Stomach (tissue), 4 donors: ENCODE data around the gene DUT.

Experiments used
- POLR2A ChIP-seq, 4 donors: fragments of 450-650 bp; IDR thresholded peaks; one replicate each; pipeline ENCODE4 v1.6.1; 2016; ENCODE audit warnings: antibody characterized with exemption in 4 of 4, control low read depth in 2 of 4, mild to moderate bottlenecking in 1 of 4, moderate library complexity in 1 of 4
- POLR2AphosphoS5 ChIP-seq, 3 donors: sonication (generic); formaldehyde crosslinking; IDR thresholded peaks; one replicate each; pipeline ENCODE4 v1.6.1; 2016; ENCODE audit warnings: antibody characterized with exemption in 3 of 3
- TF ChIP-seq, protein P1 (sequence below), 7 experiments: fragments of 450-650 bp in 4 of 7; fragments of 200-600 bp in 3 of 7; sonication (generic) in 3 of 7; IDR thresholded peaks; one replicate each; pipeline ENCODE4 v1.5.1; 2016 to 2019; ENCODE audit warnings: antibody characterized with exemption in 7 of 7, control low read depth in 2 of 7, mild to moderate bottlenecking in 1 of 7

DNA sequence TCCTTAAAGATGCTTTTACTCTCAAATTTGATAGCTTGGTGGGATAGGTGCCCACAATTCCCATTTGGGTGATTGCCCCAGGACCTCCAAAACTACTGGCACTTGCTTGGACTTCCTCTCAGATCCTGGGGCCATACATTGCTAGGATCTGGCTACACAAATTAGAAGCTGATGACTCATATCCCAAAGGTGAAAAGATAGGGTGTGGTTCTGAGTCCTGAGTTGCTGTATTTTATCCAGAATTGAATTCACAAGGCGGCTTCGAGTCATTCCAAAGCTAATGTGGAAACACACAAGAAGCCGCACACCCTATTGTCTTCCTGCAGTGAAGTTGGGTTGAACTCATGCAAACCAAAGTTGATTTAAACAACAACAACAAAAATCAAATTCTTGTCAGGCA lies 53.4 kb downstream of the DUT start:
- TF ChIP-seq POLR2A (IDR thresholded peaks at IDR 0.05) (no peak), POLR2AphosphoS5 (IDR thresholded peaks at IDR 0.05) (no peak)
- TF ChIP-seq, protein P1, sequence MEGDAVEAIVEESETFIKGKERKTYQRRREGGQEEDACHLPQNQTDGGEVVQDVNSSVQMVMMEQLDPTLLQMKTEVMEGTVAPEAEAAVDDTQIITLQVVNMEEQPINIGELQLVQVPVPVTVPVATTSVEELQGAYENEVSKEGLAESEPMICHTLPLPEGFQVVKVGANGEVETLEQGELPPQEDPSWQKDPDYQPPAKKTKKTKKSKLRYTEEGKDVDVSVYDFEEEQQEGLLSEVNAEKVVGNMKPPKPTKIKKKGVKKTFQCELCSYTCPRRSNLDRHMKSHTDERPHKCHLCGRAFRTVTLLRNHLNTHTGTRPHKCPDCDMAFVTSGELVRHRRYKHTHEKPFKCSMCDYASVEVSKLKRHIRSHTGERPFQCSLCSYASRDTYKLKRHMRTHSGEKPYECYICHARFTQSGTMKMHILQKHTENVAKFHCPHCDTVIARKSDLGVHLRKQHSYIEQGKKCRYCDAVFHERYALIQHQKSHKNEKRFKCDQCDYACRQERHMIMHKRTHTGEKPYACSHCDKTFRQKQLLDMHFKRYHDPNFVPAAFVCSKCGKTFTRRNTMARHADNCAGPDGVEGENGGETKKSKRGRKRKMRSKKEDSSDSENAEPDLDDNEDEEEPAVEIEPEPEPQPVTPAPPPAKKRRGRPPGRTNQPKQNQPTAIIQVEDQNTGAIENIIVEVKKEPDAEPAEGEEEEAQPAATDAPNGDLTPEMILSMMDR (IDR thresholded peaks at IDR 0.05): no peak
